Left ventricle myocardium inferior (tissue), 1 donor: ENCODE data around the gene NPEPPS. TPM values are rescaled to one million over a fixed set of nuclear protein-coding genes. Genes with fewer than 3 reads are reported as not detected.
A peak's percentile ranks its signal among the peaks of the same experiment; 100 is the strongest.
"Not testable (repeated sequence)": the region's sequence is repeated elsewhere in the genome, so short reads cannot be mapped to it uniquely, and the experiment has no call there.

Experiments
- DNase-seq: peaks from one replicate; pipeline ENCODE4 v3.0.0-alpha.2; 2020
- H3K27ac ChIP-seq: fragments of 200-600 bp; replicated peaks from 2 replicates; pipeline ENCODE4 v1.8.0; 2021
- H3K27me3 ChIP-seq: fragments of 200-600 bp; 2 replicates; pipeline ENCODE4 v1.8.0; 2021; ENCODE audit warnings: low read depth
- H3K36me3 ChIP-seq: fragments of 200-600 bp; 2 replicates; pipeline ENCODE4 v1.8.0; 2021
- H3K4me1 ChIP-seq: fragments of 200-600 bp; 2 replicates; pipeline ENCODE4 v1.8.0; 2021
- H3K4me3 ChIP-seq: fragments of 200-600 bp; 2 replicates; pipeline ENCODE4 v1.8.0; 2021; ENCODE audit warnings: mild to moderate bottlenecking, moderate library complexity
- H3K9me3 ChIP-seq: fragments of 200-600 bp; replicated peaks from 2 replicates; pipeline ENCODE4 v1.8.0; 2021
- intact Hi-C: fragments of 100-400 bp; cut with micrococcal nuclease; formaldehyde crosslinking; loops from one replicate; pipeline ENCODE4 v1.11.0; 2022
- total RNA-seq: library from RNA; stranded (reverse); fragmentation: NEBNext Ultra II Directional; extraction: Animal tissue kit (Norgen Biotek cat#: 25700); gene quantifications from one replicate; pipeline ENCODE4 v1.2.1, GENCODE V29; 2021
- donor health status: DM: no; HTN: yes; CAD: no; lungs with severe emphysema.

The NPEPPS gene
- total RNA-seq, 1 donor from 2014 or later = 72.1 TPM

GRCh38 chr17:47521434-47521833 is 9.5 kb upstream of the NPEPPS start:
- H3K27ac ChIP-seq, H3K27me3 ChIP-seq, H3K4me3 ChIP-seq, DNase-seq, H3K36me3 ChIP-seq, H3K4me1 ChIP-seq, intact Hi-C loops, H3K9me3 ChIP-seq: not testable (repeated sequence)

GRCh38 chr17:47522341-47522740 is 8.6 kb upstream of the NPEPPS start:
- H3K27me3 ChIP-seq, H3K36me3 ChIP-seq, intact Hi-C loops, H3K4me1 ChIP-seq, H3K27ac ChIP-seq, DNase-seq, H3K9me3 ChIP-seq, H3K4me3 ChIP-seq: not testable (repeated sequence)

- intact Hi-C loops, H3K27me3 ChIP-seq, DNase-seq: not testable (repeated sequence)
These were observed 419 bp downstream of the NPEPPS start for GRCh38 chr17:47531233-47531820.

GRCh38 chr17:47539085-47539484 is 8.2 kb downstream of the NPEPPS start:
- DNase-seq, H3K4me3 ChIP-seq, H3K27me3 ChIP-seq, intact Hi-C loops, H3K36me3 ChIP-seq, H3K9me3 ChIP-seq: not testable (repeated sequence)
- Histone ChIP-seq H3K27ac (peak overlapping the region; percentile 50), H3K4me1 (peaks cover 24% of the 10 kb centered on the region)

More at GRCh38 chr17:47531233-47531820, 419 bp downstream of the NPEPPS start:
- H3K36me3 ChIP-seq, H3K9me3 ChIP-seq: not testable (repeated sequence)
- H3K4me1 ChIP-seq = peaks cover 23% of the 10 kb centered on the region
- peak overlapping the region; percentile 75 for H3K4me3 ChIP-seq
- peak overlapping the region; percentile 90 for H3K27ac ChIP-seq

- DNase-seq, H3K27me3 ChIP-seq, H3K4me3 ChIP-seq, H3K27ac ChIP-seq, H3K9me3 ChIP-seq, intact Hi-C loops, H3K36me3 ChIP-seq: not testable (repeated sequence)
- peaks cover 20% of the 10 kb centered on the region for H3K4me1 ChIP-seq
These were observed 10.8 kb downstream of the NPEPPS start for GRCh38 chr17:47541676-47542075.

- intact Hi-C loops, DNase-seq, H3K9me3 ChIP-seq, H3K4me3 ChIP-seq, H3K27ac ChIP-seq, H3K27me3 ChIP-seq: not testable (repeated sequence)
- Histone ChIP-seq H3K36me3 (peaks cover 15% of the 10 kb centered on the region), H3K4me1 (peaks cover 17% of the 10 kb centered on the region)
These were observed 13.4 kb downstream of the NPEPPS start for GRCh38 chr17:47544327-47544726.

GRCh38 chr17:47554733-47555132 is 23.8 kb downstream of the NPEPPS start:
- intact Hi-C loops, DNase-seq, H3K36me3 ChIP-seq, H3K27ac ChIP-seq, H3K9me3 ChIP-seq, H3K27me3 ChIP-seq, H3K4me3 ChIP-seq: not testable (repeated sequence)
- H3K4me1 ChIP-seq = peaks cover 17% of the 10 kb centered on the region

GRCh38 chr17:47556108-47556507 is 25.2 kb downstream of the NPEPPS start:
- H3K27me3 ChIP-seq, intact Hi-C loops, H3K9me3 ChIP-seq, H3K36me3 ChIP-seq, DNase-seq, H3K27ac ChIP-seq, H3K4me3 ChIP-seq: not testable (repeated sequence)
- peaks cover 30% of the 10 kb centered on the region for H3K4me1 ChIP-seq

- H3K9me3 ChIP-seq, H3K27me3 ChIP-seq, intact Hi-C loops: not testable (repeated sequence)
These were observed 29.7 kb downstream of the NPEPPS start for GRCh38 chr17:47560517-47561043.

GRCh38 chr17:47561698-47562405 is 30.9 kb downstream of the NPEPPS start:
- H3K36me3 ChIP-seq, H3K4me3 ChIP-seq, DNase-seq, H3K9me3 ChIP-seq, H3K27ac ChIP-seq, H3K27me3 ChIP-seq, intact Hi-C loops: not testable (repeated sequence)
- peaks cover 27% of the 10 kb centered on the region for H3K4me1 ChIP-seq

More at GRCh38 chr17:47560517-47561043, 29.7 kb downstream of the NPEPPS start:
- H3K36me3 ChIP-seq, DNase-seq, H3K4me3 ChIP-seq, H3K27ac ChIP-seq: not testable (repeated sequence)
- H3K4me1 ChIP-seq = peaks cover 35% of the 10 kb centered on the region

GRCh38 chr17:47562406-47562705 is 31.4 kb downstream of the NPEPPS start:
- H3K27me3 ChIP-seq, H3K4me3 ChIP-seq, DNase-seq, H3K9me3 ChIP-seq, intact Hi-C loops, H3K27ac ChIP-seq, H3K36me3 ChIP-seq: not testable (repeated sequence)
- peaks cover 26% of the 10 kb centered on the region for H3K4me1 ChIP-seq

GRCh38 chr17:47567261-47567660 is 36.4 kb downstream of the NPEPPS start:
- H3K4me3 ChIP-seq, H3K27me3 ChIP-seq, H3K4me1 ChIP-seq, H3K9me3 ChIP-seq, H3K27ac ChIP-seq, DNase-seq, intact Hi-C loops: not testable (repeated sequence)
- H3K36me3 ChIP-seq = peaks cover 15% of the 10 kb centered on the region

- H3K9me3 ChIP-seq, H3K4me3 ChIP-seq, H3K27ac ChIP-seq, H3K4me1 ChIP-seq, DNase-seq, intact Hi-C loops, H3K27me3 ChIP-seq: not testable (repeated sequence)
- H3K36me3 ChIP-seq = peaks cover 11% of the 10 kb centered on the region
These were observed 41.7 kb downstream of the NPEPPS start for GRCh38 chr17:47572561-47572960.

GRCh38 chr17:47582416-47582815 is 51.5 kb downstream of the NPEPPS start:
- H3K27me3 ChIP-seq, H3K27ac ChIP-seq, DNase-seq, intact Hi-C loops, H3K9me3 ChIP-seq, H3K4me1 ChIP-seq, H3K4me3 ChIP-seq: not testable (repeated sequence)
- peaks cover 28% of the 10 kb centered on the region for H3K36me3 ChIP-seq
